Osteoblast (primary cell): Measurements from ENCODE around the gene SLC23A1. TPM values are rescaled to one million over a fixed set of nuclear protein-coding genes. Genes with fewer than 3 reads are reported as not detected.
A peak's percentile ranks its signal among the peaks of the same experiment; 100 is the strongest.

Experiments used
- DNase-seq: peaks from one replicate; pipeline ENCODE4 v3.0.0; 2011; ENCODE audit warnings: low spot score, mixed read lengths; ENCODE audit not compliant: insufficient read length; ENCODE audit errors: missing footprints
- H2AFZ ChIP-seq: 2 replicates; pipeline ENCODE4 v1.6.0; 2011; ENCODE audit warnings: mild to moderate bottlenecking, low read length
- H3K27ac ChIP-seq: 2 replicates; pipeline ENCODE4 v1.5.1; 2011; ENCODE audit warnings: mild to moderate bottlenecking, low read depth, low read length, moderate library complexity
- H3K27me3 ChIP-seq: 2 replicates; pipeline ENCODE4 v1.6.0; 2012; ENCODE audit warnings: mild to moderate bottlenecking, control low read depth, inconsistent platforms, low read length, moderate library complexity; ENCODE audit not compliant: insufficient read depth
- H3K36me3 ChIP-seq: 2 replicates; pipeline ENCODE4 v1.5.1; 2011; ENCODE audit warnings: mild to moderate bottlenecking, low read length, control low read depth, moderate library complexity; ENCODE audit not compliant: insufficient read depth
- H3K4me1 ChIP-seq: 2 replicates; pipeline ENCODE4 v1.5.1; 2011; ENCODE audit warnings: mild to moderate bottlenecking, low read length, control low read depth, moderate library complexity; ENCODE audit not compliant: insufficient read depth
- H3K4me2 ChIP-seq: 2 replicates; pipeline ENCODE4 v1.6.0; 2011; ENCODE audit warnings: mild to moderate bottlenecking, low read length; ENCODE audit not compliant: insufficient read depth
- H3K4me3 ChIP-seq: fragments of 200-600 bp; sonication (generic); 3 replicates; pipeline ENCODE4 v1.5.1; 2012; ENCODE audit warnings: mild to moderate bottlenecking, low read length, inconsistent platforms; ENCODE audit not compliant: insufficient read depth
- H3K79me2 ChIP-seq: 2 replicates; pipeline ENCODE4 v1.6.0; 2012; ENCODE audit warnings: mild to moderate bottlenecking, low read length, control low read depth, inconsistent platforms; ENCODE audit not compliant: insufficient read depth
- H3K9me3 ChIP-seq: 2 replicates; pipeline ENCODE4 v1.5.1; 2011; ENCODE audit warnings: low read depth, low read length, control low read depth
- H4K20me1 ChIP-seq: 2 replicates; pipeline ENCODE4 v1.6.0; 2012; ENCODE audit warnings: mild to moderate bottlenecking, low read length, control low read depth; ENCODE audit not compliant: insufficient read depth
- total RNA-seq: library from RNA; depleted of rRNA; stranded (reverse); fragments of >200 nt; gene quantifications from 2 replicates; pipeline ENCODE4 v1.2.3, GENCODE V29; 2012
- TF ChIP-seq, protein P1 (sequence below): IDR thresholded peaks from 2 replicates; pipeline ENCODE4 v1.5.1; 2011; ENCODE audit warnings: mild to moderate bottlenecking, low read depth, low read length, moderate library complexity; ENCODE audit errors: extremely low read depth

The SLC23A1 gene
- not detected in 2 replicates for total RNA-seq

DNA sequence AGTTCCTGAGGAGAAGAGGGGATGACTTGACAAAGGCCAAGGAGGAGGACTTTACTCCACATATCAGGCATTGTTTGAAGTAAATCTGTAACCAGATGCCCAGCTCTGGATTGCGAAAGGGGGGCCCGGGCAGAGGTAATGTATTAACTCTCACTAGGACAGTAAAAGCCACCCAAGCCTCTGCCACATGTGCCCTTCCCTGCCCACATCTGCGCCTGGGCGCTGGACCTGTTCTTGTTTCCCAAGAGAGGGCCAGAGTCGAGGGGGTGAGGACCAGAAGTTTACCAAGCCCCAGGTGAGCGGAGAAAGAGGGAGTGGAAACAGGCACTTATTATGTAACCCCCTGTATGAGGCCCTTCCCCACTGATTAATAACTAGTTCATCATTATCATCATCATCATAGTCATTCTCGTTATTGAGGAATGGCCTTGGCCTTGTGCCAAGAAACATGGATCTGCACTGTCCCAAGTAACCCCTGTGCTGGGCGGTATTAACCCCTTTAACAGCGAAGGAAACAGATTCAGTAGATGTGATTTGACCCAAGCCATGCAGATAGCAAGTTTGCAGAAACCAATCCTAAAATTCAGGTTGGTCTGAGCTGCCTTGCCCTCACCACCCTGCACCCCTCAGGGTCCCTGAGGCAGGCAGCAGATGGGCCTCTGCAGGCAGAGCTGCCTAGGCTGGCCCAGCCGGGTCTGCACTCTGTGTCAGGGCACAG lies at the start of gene SLC23A1:
Gene SLC23A1 (minus strand): TSS at position 23 of the 718 bp plus-strand sequence. CDS start 44 bp downstream, outside the sequence.
- DNase-seq = peak; percentile 76
- Histone ChIP-seq H3K36me3 (no peaks in the 10 kb centered on the region), H3K79me2 (no peaks in the 10 kb centered on the region), H2AFZ (no peak within 1 kb of the TSS), H3K4me1 (peaks cover 4% of the 10 kb centered on the region), H3K4me3 (no peak within 1 kb of the TSS), H3K9me3 (no peaks in the 10 kb centered on the region), H4K20me1 (no peaks in the 10 kb centered on the region), H3K27me3 (no peaks in the 10 kb centered on the region), H3K4me2 (no peak within 1 kb of the TSS), H3K27ac (no peak within 1 kb of the TSS)
- TF ChIP-seq, protein P1, sequence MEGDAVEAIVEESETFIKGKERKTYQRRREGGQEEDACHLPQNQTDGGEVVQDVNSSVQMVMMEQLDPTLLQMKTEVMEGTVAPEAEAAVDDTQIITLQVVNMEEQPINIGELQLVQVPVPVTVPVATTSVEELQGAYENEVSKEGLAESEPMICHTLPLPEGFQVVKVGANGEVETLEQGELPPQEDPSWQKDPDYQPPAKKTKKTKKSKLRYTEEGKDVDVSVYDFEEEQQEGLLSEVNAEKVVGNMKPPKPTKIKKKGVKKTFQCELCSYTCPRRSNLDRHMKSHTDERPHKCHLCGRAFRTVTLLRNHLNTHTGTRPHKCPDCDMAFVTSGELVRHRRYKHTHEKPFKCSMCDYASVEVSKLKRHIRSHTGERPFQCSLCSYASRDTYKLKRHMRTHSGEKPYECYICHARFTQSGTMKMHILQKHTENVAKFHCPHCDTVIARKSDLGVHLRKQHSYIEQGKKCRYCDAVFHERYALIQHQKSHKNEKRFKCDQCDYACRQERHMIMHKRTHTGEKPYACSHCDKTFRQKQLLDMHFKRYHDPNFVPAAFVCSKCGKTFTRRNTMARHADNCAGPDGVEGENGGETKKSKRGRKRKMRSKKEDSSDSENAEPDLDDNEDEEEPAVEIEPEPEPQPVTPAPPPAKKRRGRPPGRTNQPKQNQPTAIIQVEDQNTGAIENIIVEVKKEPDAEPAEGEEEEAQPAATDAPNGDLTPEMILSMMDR = no peak

GRCh38 chr5:139431706-139432105 lies 48.6 kb upstream of the SLC23A1 start:
- TF ChIP-seq, protein P1 = no peak
- Histone ChIP-seq H3K4me2 (no peak overlapping the region), H2AFZ (no peak overlapping the region), H3K36me3 (no peaks in the 10 kb centered on the region), H3K4me3 (no peak overlapping the region), H3K4me1 (no peaks in the 10 kb centered on the region), H4K20me1 (no peaks in the 10 kb centered on the region), H3K27me3 (no peaks in the 10 kb centered on the region), H3K9me3 (no peaks in the 10 kb centered on the region), H3K27ac (no peak overlapping the region), H3K79me2 (no peaks in the 10 kb centered on the region)
- no peak for DNase-seq

GRCh38 chr5:139430015-139430414 lies 46.9 kb upstream of the SLC23A1 start:
- Histone ChIP-seq H3K4me1 (peaks cover 6% of the 10 kb centered on the region), H3K27me3 (no peaks in the 10 kb centered on the region), H3K4me3 (no peak overlapping the region), H3K4me2 (no peak overlapping the region), H2AFZ (no peak overlapping the region), H3K36me3 (peaks cover under 1% of the 10 kb centered on the region), H3K79me2 (no peaks in the 10 kb centered on the region), H3K27ac (no peak overlapping the region), H4K20me1 (no peaks in the 10 kb centered on the region), H3K9me3 (no peaks in the 10 kb centered on the region)
- no peak for DNase-seq
- TF ChIP-seq, protein P1 = no peak

GRCh38 chr5:139426203-139426885 lies 43.2 kb upstream of the SLC23A1 start:
- no peak overlapping the region for H3K4me2 ChIP-seq
- H3K4me1 ChIP-seq = peaks cover 6% of the 10 kb centered on the region
- no peaks in the 10 kb centered on the region for H3K9me3 ChIP-seq
- no peaks in the 10 kb centered on the region for H3K79me2 ChIP-seq
- no peak overlapping the region for H2AFZ ChIP-seq
- peak overlapping the region; percentile 38 for H3K27ac ChIP-seq
- H3K27me3 ChIP-seq = no peaks in the 10 kb centered on the region
- peak; percentile 68 for DNase-seq
- peaks cover 3% of the 10 kb centered on the region for H3K36me3 ChIP-seq
- H3K4me3 ChIP-seq = no peak overlapping the region
- TF ChIP-seq, protein P1 = no peak
- H4K20me1 ChIP-seq = no peaks in the 10 kb centered on the region
